Mucosa of stomach (tissue), 1 donor: ENCODE data around the gene IGSF5.
"Not testable (repeated sequence)": the region's sequence is repeated elsewhere in the genome, so short reads cannot be mapped to it uniquely, and the experiment has no call there.

Experiments used
- H3K27me3 ChIP-seq: one replicate; pipeline ENCODE4 v1.7.0; 2013; ENCODE audit warnings: mild to moderate bottlenecking, low read length; ENCODE audit not compliant: control insufficient read depth, insufficient read depth
- H3K36me3 ChIP-seq: one replicate; pipeline ENCODE4 v1.7.0; 2013; ENCODE audit warnings: low read length; ENCODE audit not compliant: control insufficient read depth, insufficient read depth
- H3K4me1 ChIP-seq: one replicate; pipeline ENCODE4 v1.7.0; 2013; ENCODE audit warnings: mild to moderate bottlenecking, low read length; ENCODE audit not compliant: control insufficient read depth, insufficient read depth
- H3K4me3 ChIP-seq: one replicate; pipeline ENCODE4 v1.7.0; 2013; ENCODE audit warnings: low read length
- H3K9ac ChIP-seq: one replicate; pipeline ENCODE4 v1.7.0; 2013; ENCODE audit warnings: mild to moderate bottlenecking, low read length, moderate library complexity
- H3K9me3 ChIP-seq: one replicate; pipeline ENCODE4 v1.7.0; 2013; ENCODE audit warnings: mild to moderate bottlenecking, low read length, moderate library complexity; ENCODE audit not compliant: control insufficient read depth
- donor health status: Pancreatic carcinoma.

IGSF5 gene

DNA sequence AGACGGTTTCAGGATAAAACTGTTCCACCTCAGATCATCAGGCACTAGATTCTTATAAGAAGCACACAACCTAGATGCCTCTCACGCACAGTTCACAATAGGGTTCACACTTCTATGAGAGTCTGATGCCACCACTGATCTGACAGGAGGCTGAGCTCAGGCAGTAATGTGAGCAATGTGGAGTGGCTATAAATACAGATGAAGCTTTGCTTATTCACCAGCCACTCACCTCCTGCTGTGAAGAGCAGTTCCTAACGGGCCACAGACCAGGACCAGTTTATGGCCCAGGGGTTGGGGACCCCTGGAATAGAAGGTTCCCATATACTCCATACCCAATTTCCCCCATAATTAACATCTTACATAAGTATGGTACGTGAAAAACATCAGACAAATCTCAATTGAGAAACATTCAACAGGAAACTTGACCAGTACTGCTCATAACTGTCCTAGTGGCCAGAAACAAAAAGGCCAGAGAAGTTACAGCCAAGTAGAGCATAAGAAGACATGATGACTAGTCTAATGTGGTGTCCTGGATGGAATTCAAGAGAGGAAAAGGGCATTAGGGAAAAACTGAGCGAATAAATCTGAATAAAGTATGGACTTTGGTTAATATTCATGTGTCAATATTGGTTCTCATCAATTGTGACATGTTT, 24.7 kb upstream of the IGSF5 start:
- Histone ChIP-seq H3K27me3 (no peaks in the 10 kb centered on the region), H3K9ac (no peak overlapping the region), H3K4me1 (no peaks in the 10 kb centered on the region), H3K36me3 (no peaks in the 10 kb centered on the region), H3K4me3 (no peak overlapping the region), H3K9me3 (no peaks in the 10 kb centered on the region)

DNA sequence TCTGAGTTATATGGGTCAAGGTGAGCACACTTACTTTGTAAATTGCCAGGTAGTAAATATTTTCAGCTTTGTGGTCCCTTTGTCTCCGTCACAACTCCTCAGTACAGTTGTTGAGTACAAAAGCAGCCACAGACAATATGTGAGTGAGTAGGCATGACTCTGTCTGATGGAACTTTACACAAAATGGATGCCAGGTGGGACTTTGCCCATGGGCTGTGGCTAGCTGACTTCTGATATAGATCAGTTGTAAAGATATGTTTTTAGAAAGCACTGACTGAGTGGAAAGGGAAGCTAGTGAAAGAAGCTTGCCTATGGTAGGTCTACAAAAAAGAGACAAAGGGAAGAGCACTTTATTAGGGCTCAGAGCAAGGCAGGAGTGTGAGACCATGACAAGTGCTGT, 23.1 kb upstream of the IGSF5 start:
- H3K9me3 ChIP-seq = no peaks in the 10 kb centered on the region

DNA sequence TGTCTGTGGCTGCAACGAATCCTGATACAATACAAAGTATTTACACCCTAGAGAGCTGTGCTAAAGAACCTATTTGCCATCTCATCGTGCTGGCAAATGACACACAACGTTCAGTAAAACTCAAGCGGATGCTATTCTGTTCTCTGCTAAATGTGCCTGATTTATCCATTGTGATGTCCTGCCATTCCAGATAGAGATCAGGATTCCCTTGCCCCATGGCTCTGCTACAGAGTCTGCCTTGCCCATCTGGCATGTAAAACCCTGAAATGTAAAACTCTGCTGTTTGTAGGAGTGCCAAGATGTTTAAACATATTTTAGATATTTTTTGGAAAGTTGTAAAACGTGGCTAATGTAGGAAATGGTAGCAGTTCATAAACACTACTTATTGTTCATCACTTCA, 20.0 kb upstream of the IGSF5 start:
- Histone ChIP-seq H3K4me3 (no peak overlapping the region), H3K4me1 (no peaks in the 10 kb centered on the region), H3K9ac (no peak overlapping the region), H3K36me3 (no peaks in the 10 kb centered on the region), H3K9me3 (no peaks in the 10 kb centered on the region), H3K27me3 (no peaks in the 10 kb centered on the region)

More for the DNA sequence above, 23.1 kb upstream of the IGSF5 start:
- Histone ChIP-seq H3K27me3 (no peaks in the 10 kb centered on the region), H3K4me1 (no peaks in the 10 kb centered on the region), H3K4me3 (no peak overlapping the region), H3K9ac (no peak overlapping the region), H3K36me3 (no peaks in the 10 kb centered on the region)

DNA sequence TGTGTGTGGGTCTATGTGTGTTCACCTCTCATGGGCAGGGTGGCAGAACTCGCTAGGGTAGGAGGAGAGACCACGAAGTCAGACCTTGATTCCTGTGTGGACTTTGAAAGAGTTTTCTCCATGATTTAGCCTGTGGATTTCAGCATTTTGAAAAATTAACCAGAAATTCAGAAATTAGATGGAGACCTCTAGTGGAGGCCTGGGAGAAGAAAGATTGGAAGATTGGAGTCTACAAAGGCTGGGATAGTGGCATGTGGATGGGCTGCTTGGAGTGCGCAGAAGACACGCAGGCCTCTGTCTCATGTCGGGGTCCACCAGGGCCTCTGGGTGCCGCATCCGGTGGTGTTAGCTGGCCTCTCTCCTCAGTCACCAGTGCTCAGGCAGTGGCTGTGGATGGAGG, 18.9 kb upstream of the IGSF5 start:
- Histone ChIP-seq H3K9me3 (no peaks in the 10 kb centered on the region), H3K36me3 (no peaks in the 10 kb centered on the region), H3K4me1 (no peaks in the 10 kb centered on the region), H3K9ac (no peak overlapping the region), H3K27me3 (no peaks in the 10 kb centered on the region), H3K4me3 (no peak overlapping the region)

DNA sequence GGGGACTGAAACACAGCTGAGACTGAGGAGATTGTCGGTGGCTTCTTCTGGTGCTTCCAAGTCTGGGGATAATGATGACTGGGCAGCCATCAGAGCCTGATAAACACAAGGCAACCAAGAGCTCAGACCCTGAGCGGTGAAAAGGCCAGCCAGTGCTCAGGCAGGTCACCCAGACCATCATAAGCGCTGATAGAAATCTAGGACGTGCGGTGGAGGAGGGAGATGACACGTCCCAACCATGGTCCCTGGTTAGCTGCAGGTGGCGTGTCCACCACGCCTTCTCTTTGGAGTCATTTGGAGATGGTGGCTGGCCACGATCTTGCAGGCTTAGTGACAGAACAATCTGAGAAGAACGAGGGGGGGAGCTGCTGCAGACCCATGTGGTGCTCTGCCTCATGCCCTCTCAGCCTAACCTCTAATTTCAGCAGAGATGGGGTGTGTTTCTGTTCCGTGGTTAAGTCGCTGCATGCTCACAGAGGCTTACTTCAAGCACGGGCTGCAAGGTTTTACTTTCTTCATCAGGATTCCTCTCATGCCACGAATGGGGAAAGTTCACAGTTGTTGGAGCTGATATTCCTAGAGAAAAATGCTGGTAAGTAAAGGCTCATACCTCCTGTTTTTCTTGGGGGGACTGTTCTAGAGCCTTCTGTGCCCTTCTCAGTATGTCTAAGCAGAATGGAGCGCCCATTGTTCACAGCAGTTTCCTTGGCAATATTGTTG, 17.4 kb upstream of the IGSF5 start:
- no peaks in the 10 kb centered on the region for H3K27me3 ChIP-seq
- no peaks in the 10 kb centered on the region for H3K4me1 ChIP-seq
- no peaks in the 10 kb centered on the region for H3K36me3 ChIP-seq
- H3K9ac ChIP-seq = no peak overlapping the region
- no peak overlapping the region for H3K4me3 ChIP-seq
- H3K9me3 ChIP-seq = no peaks in the 10 kb centered on the region

DNA sequence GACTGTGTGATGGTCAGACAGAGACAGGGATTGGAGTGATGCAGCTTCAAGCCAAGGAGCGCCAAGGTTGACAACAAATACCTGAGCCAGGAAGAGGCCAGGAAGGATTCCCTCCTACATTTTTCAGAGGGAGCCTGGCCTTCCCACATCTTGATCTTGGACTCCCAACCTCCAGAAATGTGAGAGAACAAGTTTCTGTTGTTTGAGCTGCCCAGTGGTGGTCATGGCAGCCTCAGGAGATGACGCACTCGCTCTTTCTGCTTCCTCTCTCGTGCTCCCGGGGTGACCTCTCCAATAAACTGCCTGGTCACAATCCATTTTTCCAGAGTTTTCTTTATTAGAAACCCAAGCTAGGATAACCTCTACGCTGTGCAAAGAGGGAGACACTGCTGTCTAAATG, 16.6 kb upstream of the IGSF5 start:
- H3K27me3 ChIP-seq = no peaks in the 10 kb centered on the region
- no peak overlapping the region for H3K9ac ChIP-seq
- no peaks in the 10 kb centered on the region for H3K9me3 ChIP-seq
- H3K4me3 ChIP-seq = no peak overlapping the region
- no peaks in the 10 kb centered on the region for H3K36me3 ChIP-seq
- no peaks in the 10 kb centered on the region for H3K4me1 ChIP-seq

DNA sequence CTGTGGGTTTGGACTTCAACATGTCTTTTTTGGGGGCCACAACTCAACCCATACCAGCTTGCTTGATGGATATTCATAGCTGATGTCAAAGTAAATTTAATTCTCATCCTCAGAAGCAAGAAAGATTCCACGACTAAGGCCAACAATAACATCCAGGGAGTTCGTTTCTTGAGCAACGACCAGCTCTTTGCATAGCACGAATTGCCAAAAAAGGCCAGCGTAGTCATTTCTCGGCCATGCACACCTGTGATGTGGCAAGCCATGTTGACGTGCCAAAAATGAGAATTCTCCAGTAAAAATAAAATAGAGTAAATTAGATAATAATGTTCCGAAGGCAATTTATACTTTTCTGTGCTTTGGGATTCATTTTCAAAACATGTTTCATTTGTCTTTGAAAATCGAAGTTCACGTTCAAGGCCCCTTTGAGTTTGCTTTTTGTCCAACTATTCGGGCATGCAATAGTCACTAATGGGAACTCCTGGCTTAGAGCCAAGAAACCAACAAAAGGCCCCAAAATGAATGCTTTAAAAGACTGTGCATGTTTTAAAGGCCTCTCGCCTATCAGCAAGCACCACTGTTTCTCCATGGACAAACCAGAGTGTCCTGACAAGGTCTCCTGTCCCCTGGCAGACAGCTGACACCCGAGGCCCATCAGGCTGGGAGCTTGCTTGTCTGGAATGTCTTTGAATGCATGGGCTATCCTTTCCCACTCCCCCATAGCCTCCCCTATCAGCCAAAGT, 14.4 kb upstream of the IGSF5 start:
- no peak overlapping the region for H3K9ac ChIP-seq
- no peaks in the 10 kb centered on the region for H3K27me3 ChIP-seq
- H3K4me3 ChIP-seq = no peak overlapping the region
- H3K4me1 ChIP-seq = no peaks in the 10 kb centered on the region
- no peaks in the 10 kb centered on the region for H3K9me3 ChIP-seq
- no peaks in the 10 kb centered on the region for H3K36me3 ChIP-seq

DNA sequence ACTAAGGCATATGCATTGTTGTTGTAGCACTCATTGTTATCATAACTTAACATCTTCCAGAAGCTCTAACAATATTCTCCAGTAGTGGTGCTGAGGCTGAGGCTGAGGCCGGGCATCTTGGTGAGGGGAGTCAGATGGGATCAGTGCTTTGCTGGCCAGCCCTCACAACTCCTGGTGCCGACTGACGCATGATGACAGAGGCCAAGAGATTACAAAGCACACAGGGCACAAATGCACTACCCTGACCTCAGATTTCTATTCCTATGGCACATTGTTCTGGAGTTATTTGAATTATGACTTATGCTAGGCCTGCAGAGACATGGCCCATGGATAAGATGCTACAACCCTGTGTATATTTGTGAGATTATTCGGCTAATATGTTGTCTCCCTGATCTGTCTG, 8.3 kb upstream of the IGSF5 start:
- Histone ChIP-seq H3K9ac (no peak overlapping the region), H3K27me3 (no peaks in the 10 kb centered on the region), H3K4me3 (no peak overlapping the region), H3K36me3 (no peaks in the 10 kb centered on the region), H3K9me3 (no peaks in the 10 kb centered on the region), H3K4me1 (no peaks in the 10 kb centered on the region)

DNA sequence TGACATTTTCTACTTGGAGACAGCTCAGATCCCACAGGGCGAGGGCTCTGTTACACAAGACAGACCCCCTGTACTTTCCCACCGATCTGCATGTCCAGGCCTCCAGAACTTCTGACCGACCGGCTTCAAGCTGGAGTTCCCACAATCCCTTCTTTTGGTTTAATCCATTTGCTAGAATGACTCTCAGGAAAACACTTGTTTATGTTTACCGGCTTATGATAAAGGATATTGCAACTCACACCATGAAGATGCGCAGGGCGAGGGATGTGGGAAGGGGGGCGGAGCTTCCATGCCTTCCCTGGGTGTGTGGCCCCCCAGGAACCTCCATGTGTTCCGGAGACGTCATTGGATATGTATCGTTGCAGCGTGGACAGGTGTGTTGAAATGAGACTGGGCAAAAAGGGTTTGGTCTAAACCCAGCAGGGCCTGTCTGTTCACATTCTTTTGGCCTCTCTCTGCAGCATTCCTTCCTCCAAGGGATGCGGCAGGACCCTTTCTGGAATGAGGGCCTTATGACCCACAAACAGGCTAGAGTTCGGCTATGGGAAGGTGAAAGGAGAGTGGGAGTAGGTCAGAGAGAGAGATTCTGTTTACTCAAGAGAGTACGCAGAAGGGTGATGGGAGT, 7.5 kb upstream of the IGSF5 start:
- Histone ChIP-seq H3K9me3 (no peaks in the 10 kb centered on the region), H3K4me1 (no peaks in the 10 kb centered on the region), H3K9ac (no peak overlapping the region), H3K27me3 (no peaks in the 10 kb centered on the region), H3K4me3 (no peak overlapping the region), H3K36me3 (no peaks in the 10 kb centered on the region)

DNA sequence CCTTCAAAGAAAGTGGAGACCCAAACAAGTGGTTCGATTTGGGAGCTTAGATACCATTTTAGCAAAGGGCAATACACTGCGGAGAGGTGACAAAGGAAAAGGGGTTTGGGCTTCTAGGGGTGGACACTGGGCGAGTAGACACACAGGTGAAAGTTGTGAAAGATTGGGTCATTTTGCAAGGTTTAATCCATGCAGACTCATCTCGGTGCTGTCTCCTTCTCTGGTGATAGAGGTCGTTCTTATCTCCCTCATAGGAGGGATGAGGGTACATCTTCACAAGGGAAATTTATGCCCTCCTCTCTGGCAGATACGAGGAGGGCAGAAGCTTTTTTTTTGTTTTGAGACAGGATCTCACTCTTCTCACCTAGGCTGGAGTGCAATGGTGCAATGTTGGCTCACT, 6.4 kb upstream of the IGSF5 start:
- no peaks in the 10 kb centered on the region for H3K4me1 ChIP-seq
- no peaks in the 10 kb centered on the region for H3K9me3 ChIP-seq
- H3K36me3 ChIP-seq = no peaks in the 10 kb centered on the region
- H3K9ac ChIP-seq = no peak overlapping the region
- H3K4me3 ChIP-seq = no peak overlapping the region
- no peaks in the 10 kb centered on the region for H3K27me3 ChIP-seq

DNA sequence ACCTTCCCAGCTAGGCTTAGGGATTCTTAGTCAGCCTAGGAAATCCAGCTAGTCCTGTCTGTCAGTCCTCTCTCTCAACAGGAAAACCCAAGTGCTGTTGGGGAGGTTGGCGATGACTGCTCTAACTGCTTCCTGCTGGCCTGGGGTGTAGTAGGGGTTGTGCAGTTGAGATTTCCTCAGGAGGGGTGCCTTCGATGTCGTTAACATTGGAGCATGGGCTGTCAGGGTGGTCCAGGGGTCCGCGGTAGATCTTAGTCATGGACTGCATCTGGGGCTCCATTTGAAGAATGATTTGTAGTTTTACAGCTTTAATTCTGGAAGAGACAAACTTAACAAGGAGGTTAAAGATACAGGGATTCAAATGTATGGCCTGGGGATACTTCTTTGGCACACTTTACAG, 5.5 kb upstream of the IGSF5 start:
- H3K27me3 ChIP-seq, H3K36me3 ChIP-seq, H3K9me3 ChIP-seq, H3K4me1 ChIP-seq, H3K4me3 ChIP-seq, H3K9ac ChIP-seq: not testable (repeated sequence)

DNA sequence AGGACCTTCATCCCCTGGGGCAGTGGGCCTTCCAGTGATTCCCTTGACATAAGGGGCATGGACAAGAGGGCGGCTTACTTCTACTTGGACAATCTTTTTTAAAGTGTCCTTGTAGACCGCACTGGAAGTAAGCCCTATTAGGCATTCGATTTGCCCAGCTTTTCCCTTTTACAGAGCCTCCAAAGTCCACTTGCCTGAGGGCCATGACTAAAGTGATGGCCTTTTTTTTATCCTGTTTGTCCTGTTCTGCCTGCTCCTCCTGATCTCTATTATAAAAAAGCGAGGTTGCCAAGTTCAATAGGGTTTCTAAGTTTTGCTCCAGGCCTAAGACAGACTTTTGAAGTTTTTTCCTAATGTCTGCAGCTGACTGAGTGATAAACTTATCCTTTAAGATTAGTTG, 2.4 kb upstream of the IGSF5 start:
- H3K9ac ChIP-seq, H3K27me3 ChIP-seq, H3K9me3 ChIP-seq, H3K36me3 ChIP-seq, H3K4me1 ChIP-seq, H3K4me3 ChIP-seq: not testable (repeated sequence)
